ENCODE data around the gene RNF26. TPM values are rescaled to one million over a fixed set of nuclear protein-coding genes. Genes with fewer than 3 reads are reported as not detected.

Gene RNF26
- total RNA-seq, 2 experiments from 2014 or later, result 30.2 to 31.9 TPM

DNA sequence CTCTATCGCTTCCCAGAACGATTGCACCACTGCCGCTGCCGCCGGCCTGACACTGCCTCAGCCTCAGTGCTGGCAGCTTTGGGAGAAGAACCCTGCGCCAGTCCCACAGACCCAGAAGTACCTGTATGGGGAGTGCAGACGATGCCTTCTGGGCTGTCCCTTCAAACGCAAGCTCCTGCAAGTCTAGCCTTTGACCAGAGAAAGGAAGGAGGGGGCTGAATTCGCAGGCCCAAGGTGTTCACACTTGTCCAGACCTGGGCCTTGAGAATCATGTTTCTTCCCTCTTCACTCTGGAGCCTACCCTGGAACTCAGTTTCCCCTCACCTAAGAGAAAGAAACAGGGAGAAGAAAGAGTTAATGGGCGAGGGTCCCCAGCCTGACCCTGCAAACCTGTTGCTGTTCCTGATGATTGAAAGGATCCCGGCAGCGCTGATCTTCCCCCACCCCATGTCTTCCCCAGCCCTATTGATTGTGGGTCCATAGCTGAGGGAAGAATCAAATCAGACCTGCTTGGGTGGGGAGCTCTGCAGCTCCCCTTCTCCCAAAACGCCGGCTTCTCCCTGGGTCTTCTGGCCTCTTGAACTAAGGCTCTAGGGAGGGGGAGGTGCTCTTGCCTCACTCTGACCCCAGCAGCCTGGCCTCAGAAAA lies 16.6 kb upstream of the RNF26 start:
- DNase-seq (no peak), ATAC-seq (no peak)
- intact Hi-C loops (cut with micrococcal nuclease), result no loop called here
- H3K4me1 Mint-ChIP-seq (ENCODE audit: low read depth), result peaks cover 26% of the 10 kb centered on the region
- H3K27ac Mint-ChIP-seq, result no peak overlapping the region
- H3K36me3 Mint-ChIP-seq (ENCODE audit: low read depth), result no peaks in the 10 kb centered on the region
- H3K27me3 Mint-ChIP-seq, result peaks cover 15% of the 10 kb centered on the region
- H3K9me3 Mint-ChIP-seq, result no peaks in the 10 kb centered on the region
- ChIA-PET CTCF (interaction anchor here (0.6 to 11.4 kb wide), 5 partner anchors 9 to 112 kb away, joined by 3 to 201 read pairs (median 5); partner anchors contain the start of genes CBL and RNF26), POLR2A (interaction anchor here (0.6 to 1.9 kb wide), 4 partner anchors 8 to 16 kb away, joined by 3 to 8 read pairs (median 5); partner anchors contain the start of gene RNF26)
- no peak overlapping the region for H3K4me3 Mint-ChIP-seq
- TF ChIP-seq, protein P1, sequence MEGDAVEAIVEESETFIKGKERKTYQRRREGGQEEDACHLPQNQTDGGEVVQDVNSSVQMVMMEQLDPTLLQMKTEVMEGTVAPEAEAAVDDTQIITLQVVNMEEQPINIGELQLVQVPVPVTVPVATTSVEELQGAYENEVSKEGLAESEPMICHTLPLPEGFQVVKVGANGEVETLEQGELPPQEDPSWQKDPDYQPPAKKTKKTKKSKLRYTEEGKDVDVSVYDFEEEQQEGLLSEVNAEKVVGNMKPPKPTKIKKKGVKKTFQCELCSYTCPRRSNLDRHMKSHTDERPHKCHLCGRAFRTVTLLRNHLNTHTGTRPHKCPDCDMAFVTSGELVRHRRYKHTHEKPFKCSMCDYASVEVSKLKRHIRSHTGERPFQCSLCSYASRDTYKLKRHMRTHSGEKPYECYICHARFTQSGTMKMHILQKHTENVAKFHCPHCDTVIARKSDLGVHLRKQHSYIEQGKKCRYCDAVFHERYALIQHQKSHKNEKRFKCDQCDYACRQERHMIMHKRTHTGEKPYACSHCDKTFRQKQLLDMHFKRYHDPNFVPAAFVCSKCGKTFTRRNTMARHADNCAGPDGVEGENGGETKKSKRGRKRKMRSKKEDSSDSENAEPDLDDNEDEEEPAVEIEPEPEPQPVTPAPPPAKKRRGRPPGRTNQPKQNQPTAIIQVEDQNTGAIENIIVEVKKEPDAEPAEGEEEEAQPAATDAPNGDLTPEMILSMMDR (IDR thresholded peaks at IDR 0.05), result no peak

DNA sequence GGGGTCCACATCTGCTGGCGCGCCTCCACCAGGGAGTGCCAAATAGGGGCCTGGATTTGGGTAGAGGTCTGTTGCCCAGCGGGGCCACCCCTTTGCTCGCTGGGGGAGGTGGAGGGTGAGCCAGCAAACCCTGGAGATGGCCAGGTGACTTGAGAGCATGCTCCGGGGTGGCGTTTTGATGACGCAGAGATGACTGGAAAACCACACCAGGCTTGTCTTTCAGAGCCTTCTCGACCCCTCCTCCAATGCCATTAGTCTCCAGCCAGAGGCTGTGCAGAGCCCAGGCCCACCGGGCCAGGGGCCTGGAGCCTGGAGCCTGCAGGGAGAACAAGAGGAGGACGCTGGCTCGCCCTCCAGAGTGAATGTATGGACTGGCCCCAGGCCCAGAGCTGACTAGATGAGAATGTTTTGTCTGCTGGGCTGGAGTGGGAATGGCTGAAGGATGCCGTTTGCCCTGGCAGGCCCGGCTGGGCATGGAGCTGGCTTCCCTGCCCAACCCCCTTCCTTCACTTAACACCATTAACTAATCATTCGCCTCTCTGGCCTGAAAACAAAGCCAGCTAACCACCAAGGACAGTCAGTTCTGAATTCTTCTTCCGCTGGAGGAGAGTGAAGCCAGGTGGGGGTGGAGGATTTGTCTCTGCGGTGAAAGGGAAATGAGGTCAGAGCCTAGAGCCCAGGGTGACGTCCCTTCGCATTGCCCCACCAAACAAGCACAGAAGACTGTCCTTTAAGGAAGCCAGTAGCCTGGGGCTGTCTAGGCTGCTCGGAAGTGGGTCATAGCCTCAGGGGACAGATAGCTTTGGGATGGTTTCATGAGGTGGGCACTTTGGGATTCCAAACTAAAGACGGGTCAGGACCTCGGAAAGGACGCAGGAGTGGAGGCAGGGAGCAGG lies 15.8 kb upstream of the RNF26 start:
- H3K4me3 Mint-ChIP-seq, result no peak overlapping the region
- peaks cover 15% of the 10 kb centered on the region for H3K27me3 Mint-ChIP-seq
- no peaks in the 10 kb centered on the region for H3K9me3 Mint-ChIP-seq
- CTCF ChIA-PET, result interaction anchor here (1.0 to 11.4 kb wide), 5 partner anchors 8 to 112 kb away, joined by 3 to 201 read pairs (median 5); partner anchors contain the start of genes CBL and RNF26
- intact Hi-C loops (cut with micrococcal nuclease), result no loop called here
- no peak overlapping the region for H3K27ac Mint-ChIP-seq
- POLR2A ChIA-PET, result interaction anchor here (0.9 to 1.9 kb wide), 5 partner anchors 9 to 16 kb away, joined by 3 to 8 read pairs (median 4); partner anchors contain the start of gene RNF26
- TF ChIP-seq, protein P1 (IDR thresholded peaks at IDR 0.05), result no peak
- no peaks in the 10 kb centered on the region for H3K36me3 Mint-ChIP-seq (ENCODE audit: low read depth)
- H3K4me1 Mint-ChIP-seq (ENCODE audit: low read depth), result peaks cover 26% of the 10 kb centered on the region
- DNase-seq (peak; percentile 69), ATAC-seq (peak; percentile 9)

DNA sequence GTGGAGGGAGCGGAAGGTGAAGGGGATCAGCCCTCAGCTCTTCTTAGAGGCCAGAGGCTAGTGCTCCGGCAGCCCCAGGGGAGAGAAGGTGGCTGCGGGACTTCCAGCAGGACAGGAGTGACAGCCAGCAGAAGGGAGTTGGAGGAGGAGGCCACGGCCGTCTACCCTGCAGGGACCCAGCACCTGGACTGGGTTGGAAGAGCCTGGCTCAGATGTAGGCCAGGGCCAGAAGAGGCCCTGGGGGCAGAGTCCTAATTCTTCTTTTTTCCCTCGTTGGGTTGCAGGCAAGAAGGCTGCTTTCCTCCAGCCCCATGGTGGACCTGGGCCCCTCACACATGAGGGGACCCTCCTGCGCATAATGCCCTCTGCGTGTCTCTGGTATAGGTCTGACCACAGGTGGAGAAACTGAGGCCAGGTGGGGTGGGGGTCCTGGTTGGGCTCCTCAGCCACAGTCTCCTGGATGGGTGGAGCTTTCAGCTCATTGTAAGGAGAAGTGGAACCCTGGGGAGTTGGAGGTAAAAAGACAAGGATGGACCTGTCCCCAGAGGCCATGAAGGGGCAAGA lies 15.1 kb upstream of the RNF26 start:
- intact Hi-C loops (cut with micrococcal nuclease), result no loop called here
- Mint-ChIP-seq H3K36me3 (ENCODE audit: low read depth) (no peaks in the 10 kb centered on the region), H3K4me3 (no peak overlapping the region), H3K9me3 (no peaks in the 10 kb centered on the region), H3K27ac (no peak overlapping the region), H3K4me1 (ENCODE audit: low read depth) (peaks cover 26% of the 10 kb centered on the region), H3K27me3 (peaks cover 15% of the 10 kb centered on the region)
- TF ChIP-seq, protein P1 (IDR thresholded peaks at IDR 0.05), result no peak
- CTCF ChIA-PET, result interaction anchor here (1.4 to 11.4 kb wide), 4 partner anchors 9 to 113 kb away, joined by 3 to 201 read pairs (median 4); partner anchors contain the start of genes CBL and RNF26
- no peak for ATAC-seq
- POLR2A ChIA-PET, result interaction anchor here (0.9 to 1.5 kb wide), 4 partner anchors 9 to 18 kb away, joined by 3 to 4 read pairs (median 4); partner anchors contain the start of gene RNF26
- DNase-seq, result no peak

DNA sequence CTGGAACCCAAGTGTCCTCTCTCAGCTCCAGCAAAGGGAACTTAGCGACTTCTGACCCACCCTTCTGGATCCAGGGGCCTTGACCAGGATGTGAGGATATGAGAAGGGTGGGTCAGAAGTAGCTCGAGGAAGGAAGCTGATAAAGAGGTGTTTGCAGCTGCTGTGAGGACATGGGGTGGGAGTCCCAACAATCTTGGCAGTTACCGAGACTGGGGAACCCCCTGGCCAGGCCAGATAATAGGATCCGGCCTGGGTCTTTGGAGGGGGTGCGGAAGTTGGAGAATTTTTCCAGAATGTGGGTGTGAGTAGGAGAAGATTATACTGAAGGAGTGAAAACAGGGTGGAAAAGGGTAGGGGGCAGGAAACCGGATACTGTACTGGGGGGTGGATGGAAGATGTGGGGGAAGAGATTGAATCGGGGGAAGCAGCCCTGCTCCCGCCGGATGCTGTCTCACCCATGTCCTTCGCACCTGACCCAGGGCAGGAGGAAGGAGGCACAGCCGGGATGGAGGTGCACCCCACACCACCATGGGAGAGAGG lies 14.6 kb upstream of the RNF26 start:
- Mint-ChIP-seq H3K4me3 (peak overlapping the region; percentile 32), H3K36me3 (ENCODE audit: low read depth) (no peaks in the 10 kb centered on the region), H3K27me3 (peaks cover 15% of the 10 kb centered on the region), H3K9me3 (no peaks in the 10 kb centered on the region), H3K4me1 (ENCODE audit: low read depth) (peaks cover 25% of the 10 kb centered on the region), H3K27ac (no peak overlapping the region)
- POLR2A ChIA-PET, result interaction anchor here (1.0 to 2.1 kb wide), 4 partner anchors 10 to 225 kb away, joined by 3 to 9 read pairs (median 5); partner anchors contain the start of gene RNF26
- intact Hi-C loops (cut with micrococcal nuclease), result loop anchor here (2.0 to 10.0 kb wide), 2 partner anchors 49 to 115 kb away; partner anchors contain the start of gene CBL
- ATAC-seq, result no peak
- CTCF ChIA-PET, result interaction anchor here (1.4 to 11.4 kb wide), 3 partner anchors 10 to 15 kb away, joined by 3 to 201 read pairs (median 4); partner anchors contain the start of gene RNF26
- TF ChIP-seq, protein P1 (IDR thresholded peaks at IDR 0.05), result no peak
- DNase-seq, result no peak
